Effector CD8-positive, alpha-beta T cell (primary cell): ENCODE measurements around the gene SCAMP5.

Source experiments
- DNase-seq: peaks from one replicate; lab custom pipeline; 2025; lab: John Stamatoyannopoulos, UW

The SCAMP5 gene

GRCh38 chr15:75069301-75069925, 74.0 kb downstream of the SCAMP5 start:
- no peak for DNase-seq

- DNase-seq, result no peak
Measured at GRCh38 chr15:75070674-75071073, 75.3 kb downstream of the SCAMP5 start.
